HG02884 (cell line): ENCODE measurements around the gene CBFA2T2.
"Not testable (repeated sequence)": the region's sequence is repeated elsewhere in the genome, so short reads cannot be mapped to it uniquely, and the experiment has no call there.

Experiments used
- ATAC-seq: cut with Tn5 transposase; IDR thresholded peaks from one replicate; pipeline ENCODE4 v1.9.1; 2021; ENCODE audit warnings: mild to moderate bottlenecking, moderate library complexity; ENCODE audit not compliant: unreplicated experiment

Gene CBFA2T2

GRCh38 chr20:33470457-33470856 is 19.4 kb upstream of the CBFA2T2 start:
- ATAC-seq: no peak

GRCh38 chr20:33470866-33471265 is 19.0 kb upstream of the CBFA2T2 start:
- no peak for ATAC-seq

- ATAC-seq: no peak
Observed at GRCh38 chr20:33472868-33473435, 16.9 kb upstream of the CBFA2T2 start.

GRCh38 chr20:33474097-33474873 is 15.6 kb upstream of the CBFA2T2 start:
- ATAC-seq: no peak

GRCh38 chr20:33474963-33475362 is 14.9 kb upstream of the CBFA2T2 start:
- no peak for ATAC-seq

- no peak for ATAC-seq
Observed at GRCh38 chr20:33475381-33476152, 14.3 kb upstream of the CBFA2T2 start.

GRCh38 chr20:33477386-33478234 is 12.3 kb upstream of the CBFA2T2 start:
- no peak for ATAC-seq

GRCh38 chr20:33480048-33480447 is 9.8 kb upstream of the CBFA2T2 start:
- no peak for ATAC-seq

GRCh38 chr20:33481431-33481941 is 8.4 kb upstream of the CBFA2T2 start:
- ATAC-seq: no peak

- no peak for ATAC-seq
Observed at GRCh38 chr20:33482581-33482980, 7.3 kb upstream of the CBFA2T2 start.

GRCh38 chr20:33483186-33483585 is 6.7 kb upstream of the CBFA2T2 start:
- ATAC-seq: not testable (repeated sequence)

- ATAC-seq: no peak
Observed at GRCh38 chr20:33488201-33488600, 1.7 kb upstream of the CBFA2T2 start.

GRCh38 chr20:33488661-33489494 is 1.0 kb upstream of the CBFA2T2 start:
- not testable (repeated sequence) for ATAC-seq

GRCh38 chr20:33489495-33490022 is 337 bp upstream of the CBFA2T2 start:
- ATAC-seq: peak; percentile 93

- ATAC-seq: no peak
Observed at GRCh38 chr20:33490934-33491656, 1.2 kb downstream of the CBFA2T2 start.

- ATAC-seq: no peak
Observed at GRCh38 chr20:33493076-33493766, 3.3 kb downstream of the CBFA2T2 start.

GRCh38 chr20:33496776-33497175 is 6.9 kb downstream of the CBFA2T2 start:
- not testable (repeated sequence) for ATAC-seq

GRCh38 chr20:33499355-33499754 is 9.5 kb downstream of the CBFA2T2 start:
- ATAC-seq: no peak
